T-helper 2 cell treated with Interferon-gamma antibody and Interleukin-4, amounts not matched to agents 100 ng/mL and 5 ng/mL, for 36 hours (primary cell): Measurements from ENCODE around the gene DTX3L. TPM values are rescaled to one million over a fixed set of nuclear protein-coding genes. Genes with fewer than 3 reads are reported as not detected.

ENCODE experiments used
- intact Hi-C: fragments of 100-400 bp; cut with micrococcal nuclease; formaldehyde crosslinking; loops from one replicate; pipeline ENCODE4 v1.15.1; 2023
- total RNA-seq: library from RNA; stranded (reverse); gene quantifications from 2 replicates; pipeline ENCODE4 v1.2.3, GENCODE V29; 2022

The DTX3L gene
- total RNA-seq, 1 donor from 2014 or later: 117 TPM

GRCh38 chr3:122598556-122598955 lies 34.4 kb downstream of the DTX3L start:
- intact Hi-C loops: no loop called here

- intact Hi-C loops: no loop called here
Observed at GRCh38 chr3:122602011-122602710, 38.0 kb downstream of the DTX3L start.

- intact Hi-C loops: no loop called here
Observed at GRCh38 chr3:122603056-122603455, 38.9 kb downstream of the DTX3L start.

DNA sequence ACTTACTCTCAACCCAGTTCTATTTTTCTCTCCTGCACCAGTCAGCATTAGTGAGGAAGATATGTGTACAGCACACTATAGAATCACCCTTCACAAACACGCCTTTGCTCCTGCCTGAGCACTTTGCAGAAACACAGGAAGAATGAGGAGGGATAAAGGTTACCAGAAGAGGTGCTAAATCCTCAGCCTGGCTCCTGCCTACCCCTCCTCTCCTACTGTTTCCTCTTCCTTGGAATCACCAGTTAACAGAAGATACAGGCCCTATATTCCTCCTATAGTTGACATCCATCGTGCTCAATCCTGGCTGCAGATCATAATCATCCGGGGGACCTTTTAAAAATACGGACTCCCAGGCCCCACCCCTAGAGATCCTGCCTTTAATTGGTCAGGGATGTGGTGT lies 42.2 kb downstream of the DTX3L start:
- intact Hi-C loops: no loop called here

DNA sequence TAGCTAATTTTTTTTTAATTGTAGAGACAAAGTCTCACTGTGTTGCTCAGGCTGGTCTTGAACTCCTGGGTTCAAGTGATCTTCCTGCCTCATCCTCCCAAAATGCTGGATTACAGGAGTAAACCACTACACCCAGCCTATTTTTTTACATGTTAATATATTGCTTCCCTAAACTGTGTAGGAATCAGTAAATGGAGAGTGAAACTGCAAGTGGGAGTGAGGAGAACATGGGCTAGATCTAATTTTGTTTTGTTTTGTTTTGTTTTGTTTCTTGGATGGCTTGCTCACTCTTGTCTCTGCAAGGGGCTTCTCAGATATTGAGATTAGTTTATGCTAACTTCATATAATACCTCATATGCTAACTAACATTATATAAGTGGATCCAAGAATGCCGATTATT lies 44.8 kb downstream of the DTX3L start:
- intact Hi-C loops: no loop called here

DNA sequence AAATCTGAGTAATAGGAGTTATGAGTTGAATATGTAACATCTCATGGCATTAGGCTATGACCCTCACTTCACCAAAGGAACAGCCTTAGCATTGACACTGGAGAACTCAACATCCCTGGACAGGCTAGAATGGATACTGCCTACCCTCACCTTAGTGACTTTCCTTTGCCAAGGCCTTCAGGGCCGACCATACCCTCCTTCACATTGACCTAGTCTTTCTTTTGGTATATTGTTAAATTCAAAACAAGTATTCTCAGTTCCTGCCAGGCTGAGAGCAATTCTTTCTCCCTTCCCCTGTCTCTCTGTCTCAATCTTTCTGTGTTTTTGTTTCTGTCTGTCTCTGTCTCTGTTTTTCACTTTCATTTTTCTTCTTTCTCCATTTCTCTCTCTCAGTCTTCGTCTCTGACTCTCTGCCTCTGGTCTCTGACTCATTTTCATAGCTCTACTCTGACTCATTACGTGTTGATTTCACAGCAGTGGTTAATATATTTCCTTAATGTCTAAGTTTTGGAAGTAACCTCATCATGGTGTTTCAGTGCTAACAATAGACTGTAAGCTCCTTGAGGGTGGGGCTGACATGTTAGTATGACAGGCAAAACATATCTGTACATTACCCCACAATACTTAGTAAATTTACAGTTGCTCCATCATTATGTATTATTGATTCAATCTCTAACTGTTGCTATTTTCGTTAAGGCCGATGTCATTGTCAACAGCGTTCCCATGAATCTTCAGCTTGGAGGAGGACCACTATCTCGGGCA lies 45.8 kb downstream of the DTX3L start:
- intact Hi-C loops: loop anchor here (1.0 to 5.0 kb wide), 3 partner anchors 33 to 70 kb away; partner anchors contain the start of genes DTX3L, PARP14, PARP15 and PARP9

DNA sequence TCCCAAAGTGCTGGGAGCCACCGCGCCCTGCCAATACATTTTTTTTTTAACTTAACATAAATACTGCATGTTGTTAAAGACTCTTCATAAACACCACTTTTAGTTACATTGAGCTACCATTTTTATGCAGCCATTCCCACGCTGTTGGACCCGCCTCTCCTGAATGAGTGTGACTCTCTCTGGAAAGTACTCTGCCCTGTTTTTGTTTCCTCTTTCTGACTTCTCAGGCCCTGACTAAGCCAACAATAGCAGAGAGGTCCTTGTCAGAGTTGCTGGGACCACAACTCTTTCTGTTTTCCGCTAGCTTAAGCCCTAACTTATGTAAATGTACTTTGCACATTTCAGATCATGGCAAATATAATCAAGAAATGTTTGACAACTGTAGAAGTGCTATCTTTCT lies 48.6 kb downstream of the DTX3L start:
- intact Hi-C loops: loop anchor here (5.0 kb wide), 1 partner anchor 35 kb away; the partner anchor contains the start of gene PARP15

DNA sequence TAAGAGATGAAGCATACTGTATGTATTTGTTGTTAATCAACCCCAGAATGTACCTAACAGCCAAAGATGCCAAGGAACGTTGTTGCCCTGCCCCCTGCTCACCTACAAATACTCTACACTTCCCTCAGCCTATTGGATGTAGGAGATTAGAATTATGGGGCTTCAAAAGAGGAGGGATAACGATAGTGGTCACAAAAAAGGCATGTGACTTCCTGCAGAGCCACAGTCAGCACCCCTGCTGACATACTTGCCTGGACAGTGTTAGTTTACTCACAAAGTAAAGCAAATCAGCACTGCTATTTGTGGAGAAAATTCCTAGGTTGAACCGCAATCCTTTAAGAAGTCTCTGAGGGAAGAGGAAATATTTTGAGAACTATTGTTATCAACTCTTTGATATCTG lies 51.2 kb downstream of the DTX3L start:
- intact Hi-C loops: no loop called here

- intact Hi-C loops: no loop called here
Observed at GRCh38 chr3:122618614-122619013, 54.5 kb downstream of the DTX3L start.

DNA sequence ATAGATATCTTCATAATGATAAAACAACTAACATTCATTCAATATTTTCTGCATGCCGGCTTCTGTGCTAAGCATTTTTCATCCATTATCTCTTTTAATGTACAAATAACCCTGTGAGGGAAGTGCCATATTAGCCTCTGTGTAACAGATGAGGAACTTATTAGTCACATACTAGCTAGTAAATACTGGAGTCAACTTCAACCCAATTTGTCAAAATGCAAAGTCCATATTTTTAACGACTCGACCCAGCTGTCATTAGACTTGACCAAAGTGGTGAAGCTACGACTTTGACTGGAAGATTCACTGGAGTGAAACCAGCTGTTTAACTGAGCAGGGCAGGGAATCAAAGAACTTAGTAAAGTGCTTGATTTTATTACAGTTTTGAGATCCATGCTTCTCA lies 54.9 kb downstream of the DTX3L start:
- intact Hi-C loops: no loop called here

DNA sequence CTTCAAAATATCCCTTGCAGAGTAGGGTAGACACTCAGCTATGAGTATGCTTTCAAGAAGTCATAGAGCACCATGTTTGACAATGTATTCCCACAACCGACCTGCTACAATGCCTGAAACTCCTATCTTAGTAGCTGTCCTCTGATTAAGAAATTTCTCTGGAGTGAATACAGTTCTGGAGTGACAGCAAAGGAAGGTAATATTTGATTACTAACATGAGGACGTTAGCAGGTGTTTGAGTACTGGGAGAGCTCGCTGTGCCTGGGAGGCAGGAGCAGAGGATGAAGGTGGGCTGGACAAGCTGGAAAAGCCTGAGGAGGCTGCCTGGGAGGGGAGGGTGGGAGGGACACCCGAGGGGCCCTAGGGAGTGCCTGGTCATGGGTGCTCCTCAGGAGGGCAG lies 56.3 kb downstream of the DTX3L start:
- intact Hi-C loops: no loop called here

DNA sequence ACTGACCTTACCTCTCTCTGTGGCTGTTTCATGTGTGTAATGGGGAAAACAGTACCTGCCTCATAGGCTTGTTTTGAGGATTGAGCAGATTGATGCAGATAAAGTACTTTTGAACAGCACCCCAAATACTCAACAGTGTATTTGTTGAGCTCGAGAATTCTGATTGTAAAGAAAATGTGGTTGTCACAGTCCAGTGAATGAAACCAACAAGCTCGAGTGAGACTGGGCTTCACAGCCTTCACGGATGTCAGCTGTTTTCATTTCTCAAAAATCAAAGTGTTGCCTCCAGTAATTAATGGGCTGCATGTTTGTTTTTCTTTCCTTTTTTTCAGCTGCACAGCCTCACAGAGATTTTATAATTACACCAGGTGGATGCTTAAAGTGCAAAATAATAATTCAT lies 57.0 kb downstream of the DTX3L start:
- intact Hi-C loops: no loop called here

DNA sequence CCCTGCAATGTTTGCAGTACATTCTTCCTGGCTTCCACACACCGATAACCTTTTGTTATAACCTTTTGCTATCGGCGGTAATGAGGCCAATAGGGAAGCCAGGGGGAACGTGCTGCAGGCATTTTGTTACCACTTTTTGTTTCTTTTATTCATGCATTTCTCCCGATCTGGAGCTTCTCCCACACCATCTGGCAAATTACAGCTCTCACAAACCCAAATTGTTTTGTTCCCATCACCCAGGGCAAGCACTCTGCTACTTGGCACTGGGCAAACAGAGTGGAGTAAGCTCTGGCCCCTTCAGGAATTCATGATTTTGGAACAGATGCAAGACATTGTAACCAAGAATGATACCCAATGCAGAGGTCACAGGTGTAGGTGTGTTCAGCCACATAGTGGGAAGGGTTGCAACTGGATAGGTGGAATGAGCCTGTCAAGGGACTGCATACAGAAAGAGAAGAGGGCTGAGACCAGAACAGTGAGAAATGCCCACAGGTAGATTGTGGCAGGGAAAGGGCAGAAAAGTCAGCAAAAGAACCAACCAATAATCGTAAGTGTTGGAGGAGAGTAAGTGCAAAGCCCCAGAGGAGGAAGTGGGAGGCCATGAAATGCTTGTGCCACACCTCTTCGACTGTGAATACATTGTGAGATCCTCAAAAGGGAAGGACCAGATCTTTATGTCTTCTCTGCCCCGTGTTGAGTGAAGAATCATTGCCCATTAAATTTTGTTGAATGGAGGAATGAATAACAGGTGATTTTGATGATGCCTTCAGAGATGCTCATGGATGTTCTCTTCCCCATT lies 59.1 kb downstream of the DTX3L start:
- intact Hi-C loops: no loop called here

Other genes starting within 250 kb of the DTX3L start
- gene CSTA, start 239.1 kb upstream of the DTX3L start, total RNA-seq: not detected in 2 replicates
- 52.3 and 52.7 TPM in 2 replicates for gene MIX23, start 181.1 kb upstream of the DTX3L start, total RNA-seq
- gene FAM162A, start 180.2 kb upstream of the DTX3L start, total RNA-seq: 50.0 and 52.1 TPM in 2 replicates
- 5.0 TPM in 2 replicates for gene WDR5B, start 148.3 kb upstream of the DTX3L start, total RNA-seq
- 58.8 and 66.7 TPM in 2 replicates for gene KPNA1, start 49.4 kb upstream of the DTX3L start, total RNA-seq
- gene PARP9, start within 50 bp of the DTX3L start, total RNA-seq: 108 TPM in 2 replicates
- 37.1 and 41.1 TPM in 2 replicates for gene PARP15, start 13.3 kb downstream of the DTX3L start, total RNA-seq
- gene PARP14, start 116.5 kb downstream of the DTX3L start, total RNA-seq: 96.4 and 101 TPM in 2 replicates
- 7.8 and 8.2 TPM in 2 replicates for gene HSPBAP1, start 229.5 kb downstream of the DTX3L start, total RNA-seq
- 2.0 and 2.2 TPM in 2 replicates for gene SLC49A4, start 230.7 kb downstream of the DTX3L start, total RNA-seq